Middle frontal gyrus (tissue), 1 donor: ENCODE data around the gene MTFR2.

Experiments
- DNase-seq: peaks from one replicate; pipeline ENCODE4 v3.0.0-alpha.2; 2015; ENCODE audit warnings: low spot score; ENCODE audit errors: extremely low spot score

The MTFR2 gene

GRCh38 chr6:136186363-136186762 lies 63.7 kb downstream of the MTFR2 start:
- no peak for DNase-seq

GRCh38 chr6:136184738-136185137 lies 65.4 kb downstream of the MTFR2 start:
- no peak for DNase-seq

- DNase-seq: no peak
These were observed 68.2 kb downstream of the MTFR2 start for GRCh38 chr6:136181861-136182260.

- no peak for DNase-seq
These were observed 68.6 kb downstream of the MTFR2 start for GRCh38 chr6:136181512-136181833.
